ENCODE data around the gene ICA1.

DNA sequence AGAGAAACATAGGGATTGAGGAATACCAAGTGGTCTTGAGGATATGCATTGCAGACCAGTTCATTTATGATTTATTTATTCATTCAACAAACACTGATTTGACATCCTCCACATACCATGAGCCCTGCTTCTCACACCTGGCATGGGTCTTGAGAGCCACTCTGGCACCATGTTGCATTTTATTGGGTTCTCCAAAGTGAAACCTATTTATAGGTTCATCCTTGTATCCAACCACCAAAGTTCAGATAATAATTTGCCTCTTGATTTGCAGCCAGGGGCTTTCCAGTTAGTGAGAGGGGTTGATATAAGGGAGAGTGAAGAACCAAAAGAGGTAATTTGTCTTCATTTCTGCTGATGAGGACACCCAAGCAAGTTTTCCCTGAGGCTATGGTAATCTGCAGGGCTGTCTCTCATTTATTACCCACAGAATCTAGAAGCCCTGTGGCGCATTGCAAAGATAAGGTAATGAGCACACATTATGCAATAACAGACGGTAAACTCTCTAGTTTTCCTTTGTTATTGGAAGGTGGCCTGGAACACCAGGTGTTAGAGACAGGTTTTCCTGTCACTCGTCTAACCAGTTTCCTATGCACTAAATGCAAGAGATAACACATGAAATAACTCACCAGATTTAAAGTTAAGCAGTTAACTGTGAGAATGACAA is 28.8 kb upstream of the ICA1 start:
- TF ChIP-seq, protein P1, sequence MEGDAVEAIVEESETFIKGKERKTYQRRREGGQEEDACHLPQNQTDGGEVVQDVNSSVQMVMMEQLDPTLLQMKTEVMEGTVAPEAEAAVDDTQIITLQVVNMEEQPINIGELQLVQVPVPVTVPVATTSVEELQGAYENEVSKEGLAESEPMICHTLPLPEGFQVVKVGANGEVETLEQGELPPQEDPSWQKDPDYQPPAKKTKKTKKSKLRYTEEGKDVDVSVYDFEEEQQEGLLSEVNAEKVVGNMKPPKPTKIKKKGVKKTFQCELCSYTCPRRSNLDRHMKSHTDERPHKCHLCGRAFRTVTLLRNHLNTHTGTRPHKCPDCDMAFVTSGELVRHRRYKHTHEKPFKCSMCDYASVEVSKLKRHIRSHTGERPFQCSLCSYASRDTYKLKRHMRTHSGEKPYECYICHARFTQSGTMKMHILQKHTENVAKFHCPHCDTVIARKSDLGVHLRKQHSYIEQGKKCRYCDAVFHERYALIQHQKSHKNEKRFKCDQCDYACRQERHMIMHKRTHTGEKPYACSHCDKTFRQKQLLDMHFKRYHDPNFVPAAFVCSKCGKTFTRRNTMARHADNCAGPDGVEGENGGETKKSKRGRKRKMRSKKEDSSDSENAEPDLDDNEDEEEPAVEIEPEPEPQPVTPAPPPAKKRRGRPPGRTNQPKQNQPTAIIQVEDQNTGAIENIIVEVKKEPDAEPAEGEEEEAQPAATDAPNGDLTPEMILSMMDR (IDR thresholded peaks at IDR 0.05), result no peak
- no peak for TF ChIP-seq EZH2phosphoT487 (IDR thresholded peaks at IDR 0.05)

All from neural progenitor cell (in vitro differentiated cells).